Renal cortex interstitium (tissue), 11 donors: ENCODE data around the gene GLS2. TPM values are rescaled to one million over a fixed set of nuclear protein-coding genes. Genes with fewer than 3 reads are reported as not detected.
"Not testable (repeated sequence)": the region's sequence is repeated elsewhere in the genome, so short reads cannot be mapped to it uniquely, and the experiment has no call there.

Source experiments
- DNase-seq, 11 donors: peaks; one replicate each; pipeline ENCODE4 v3.0.0-alpha.2; 2013; ENCODE audit warnings: low read depth in 9 of 11, low spot score in 4 of 11; ENCODE audit errors: extremely low read depth in 1 of 11
- polyA plus RNA-seq, 3 donors: library from polyadenylated mRNA; unstranded; fragments of 120-200 nt; gene quantifications; one replicate each; pipeline ENCODE4 v1.2.1, GENCODE V29; 2013; ENCODE audit not compliant: insufficient read length in 3 of 3

The GLS2 gene
- polyA plus RNA-seq, 3 donors: 1.2 to 3.0 (median 1.6) TPM

GRCh38 chr12:56454557-56454956, 33.4 kb downstream of the GLS2 start, which contains the start of gene MIP:
Gene MIP, minus strand, starts transcription at chr12:56454657. Its CDS starts 44 bp downstream, at chr12:56454613.
- no peak for DNase-seq

GRCh38 chr12:56451147-56451546, 36.8 kb downstream of the GLS2 start:
- DNase-seq: no peak

DNA sequence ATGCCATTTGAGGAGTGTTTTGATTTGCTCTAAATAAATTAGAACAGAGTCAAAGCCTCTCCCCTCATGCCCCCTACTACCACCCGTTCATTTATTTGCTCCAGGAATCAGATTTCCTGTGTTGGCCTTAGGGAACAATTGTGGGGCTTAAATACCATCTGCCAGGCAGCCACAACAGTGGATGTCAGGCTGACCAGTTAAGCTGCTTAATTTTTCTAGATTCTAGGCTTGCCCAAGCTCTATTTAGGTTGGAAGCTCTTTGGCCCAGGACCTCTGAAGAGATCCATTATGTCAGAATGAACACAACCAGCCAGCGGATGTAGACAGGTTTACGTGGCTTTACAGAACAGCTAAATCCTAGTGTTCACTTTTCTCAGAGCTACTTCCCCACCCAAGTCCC, 37.7 kb downstream of the GLS2 start:
- no peak for DNase-seq

- no peak for DNase-seq
Measured at GRCh38 chr12:56449622-56449984, 38.4 kb downstream of the GLS2 start.

GRCh38 chr12:56448860-56449621, 38.9 kb downstream of the GLS2 start, which contains the start of gene TIMELESS:
Gene TIMELESS, minus strand, starts transcription at chr12:56449426. Its CDS starts 15,256 bp downstream, at chr12:56434170.
- peak; percentile 80 to 90 (median 87) for DNase-seq

- DNase-seq: not testable (repeated sequence)
Measured at GRCh38 chr12:56443208-56443607, 44.8 kb downstream of the GLS2 start.

DNA sequence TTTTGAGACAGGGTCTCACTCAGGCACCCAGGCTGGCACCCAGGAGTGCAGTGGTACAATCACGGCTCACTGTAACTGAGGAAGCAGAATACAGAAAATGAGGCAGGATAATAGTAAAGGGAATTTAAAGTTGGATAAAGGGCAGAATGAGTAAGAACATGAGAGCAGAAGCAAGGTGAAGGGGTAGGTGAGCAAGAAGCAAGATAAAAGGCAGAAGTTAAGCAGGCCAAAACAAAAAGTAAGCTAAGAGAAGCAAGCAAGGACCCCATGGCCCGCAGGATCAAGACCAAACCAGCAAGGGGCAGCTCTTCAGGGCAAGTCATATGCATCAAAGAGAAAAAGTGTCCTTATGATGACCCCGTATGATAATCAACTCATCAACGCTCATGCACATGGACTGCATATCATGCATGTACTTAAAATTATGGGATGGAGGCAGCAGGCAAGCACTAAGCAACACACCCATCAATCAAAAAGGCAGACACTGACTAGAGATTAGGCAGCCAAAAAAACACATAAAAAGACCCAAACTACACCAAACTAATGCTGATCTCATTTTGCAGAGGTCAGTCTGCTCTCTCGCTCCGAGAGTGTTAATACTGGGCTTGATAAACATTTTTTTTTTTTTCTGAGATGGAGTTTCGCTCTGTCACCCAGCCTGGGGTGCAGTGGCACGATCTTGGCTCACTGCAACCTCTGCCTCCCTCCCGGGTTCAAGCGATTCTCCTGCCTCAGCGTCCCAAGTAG, 50.4 kb downstream of the GLS2 start:
- no peak for DNase-seq

DNA sequence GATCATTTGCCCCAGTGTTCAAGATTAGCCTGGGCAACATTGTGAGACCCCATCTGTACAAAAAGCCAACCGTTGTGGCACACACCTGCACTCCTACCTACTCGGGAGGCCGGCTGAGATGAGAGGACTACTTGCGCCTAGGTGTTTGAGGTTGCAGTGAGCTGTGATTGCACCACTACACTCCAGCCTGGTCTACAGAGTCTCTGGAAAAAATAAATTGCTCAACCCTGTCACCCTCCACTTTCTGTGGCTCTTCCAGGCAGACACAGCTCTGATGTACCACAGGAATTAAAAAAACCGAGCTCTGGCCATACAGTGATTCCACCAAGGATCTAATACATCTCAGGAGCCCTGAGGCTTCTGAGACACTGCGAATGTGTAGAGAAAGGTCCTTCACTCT, 53.1 kb downstream of the GLS2 start:
- DNase-seq: no peak

GRCh38 chr12:56431850-56432249, 56.1 kb downstream of the GLS2 start:
- no peak for DNase-seq

DNA sequence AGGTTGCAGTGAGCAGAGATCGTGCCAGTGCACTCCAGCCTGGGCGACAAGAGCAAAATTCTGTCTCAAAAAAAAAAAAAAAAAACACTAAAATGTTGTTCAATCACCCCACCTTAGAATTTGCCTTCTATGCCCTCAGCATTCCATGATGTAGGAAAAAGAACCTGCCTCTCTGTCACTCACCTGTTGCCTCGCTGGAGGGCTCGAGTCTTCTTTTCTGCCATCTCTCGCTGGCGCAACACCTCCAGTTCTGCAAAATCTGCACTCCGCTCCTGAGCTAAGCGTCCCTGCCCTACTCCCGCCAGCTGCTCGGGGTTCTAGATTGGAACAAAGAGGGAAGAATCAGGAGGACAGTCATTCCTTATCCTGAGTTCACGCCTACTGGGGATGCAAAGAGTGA, 56.7 kb downstream of the GLS2 start:
- DNase-seq: no peak

DNA sequence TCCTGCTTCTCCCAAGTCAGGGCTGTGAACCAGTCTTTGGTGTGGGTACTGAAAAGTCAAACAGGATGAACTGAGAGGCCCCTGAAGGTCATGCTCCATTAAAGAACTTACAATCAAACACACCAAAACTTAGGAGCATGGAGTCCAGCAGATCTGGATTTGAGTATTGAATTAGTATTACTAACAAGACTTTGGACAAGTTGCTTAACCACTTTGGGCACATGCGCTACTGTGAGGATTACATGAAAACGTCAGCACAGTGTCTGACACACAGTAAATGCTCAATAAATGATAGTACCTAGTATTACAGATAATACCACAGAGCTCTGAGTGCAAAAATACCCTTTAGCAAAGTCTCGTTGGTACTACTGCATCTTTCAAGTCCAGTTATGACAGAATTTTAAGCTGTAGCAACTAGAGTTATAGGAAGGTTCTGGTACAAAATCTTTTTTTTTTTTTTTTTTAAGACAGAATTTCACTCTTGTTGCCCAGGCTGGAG, 62.0 kb downstream of the GLS2 start:
- no peak for DNase-seq

GRCh38 chr12:56425193-56425592, 62.8 kb downstream of the GLS2 start:
- DNase-seq: no peak

Other genes with a start within 250 kb of the GLS2 start
- 10 to 100 TPM; 29.8 to 38.7 (median 34.0) TPM for gene ANKRD52, start 229.8 kb downstream of the GLS2 start, polyA plus RNA-seq
- gene COQ10A, start 221.2 kb downstream of the GLS2 start, polyA plus RNA-seq: 10 to 100 TPM; 14.4 to 22.1 (median 19.0) TPM
- gene CS, start 187.8 kb downstream of the GLS2 start, polyA plus RNA-seq: 100 to 1,000 TPM; 192 to 212 (median 204) TPM
- gene CNPY2, start 172.2 kb downstream of the GLS2 start, polyA plus RNA-seq: 100 to 1,000 TPM; 140 to 161 (median 159) TPM
- 100 to 1,000 TPM in 1 of 3 donors, 10 to 100 TPM in 2; 82.0 to 113 (median 93.7) TPM for gene PAN2, start 154.2 kb downstream of the GLS2 start, polyA plus RNA-seq
- gene IL23A, start 149.3 kb downstream of the GLS2 start, polyA plus RNA-seq: 1 to 10 TPM in 1 of 3 donors, under 1 TPM in 2; 0.67 to 1.2 (median 0.78) TPM
- gene STAT2, start 128.1 kb downstream of the GLS2 start, polyA plus RNA-seq: 100 to 1,000 TPM in 1 of 3 donors, 10 to 100 TPM in 2; 84.6 to 152 (median 96.8) TPM
- gene APOF, start 125.3 kb downstream of the GLS2 start, polyA plus RNA-seq: under 1 TPM in 2 of 3 donors, not detected in 1; 0.13 to 0.20 TPM
- gene TIMELESS, start 38.7 kb downstream of the GLS2 start, polyA plus RNA-seq: 10 to 100 TPM; 37.8 to 46.6 (median 42.4) TPM
- gene MIP, start 33.5 kb downstream of the GLS2 start, polyA plus RNA-seq: under 1 TPM; 0.26 to 0.40 (median 0.38) TPM
- 1 to 10 TPM; 4.1 to 6.6 (median 4.9) TPM for gene SPRYD4, start 19.6 kb downstream of the GLS2 start, polyA plus RNA-seq
- 10 to 100 TPM; 35.8 to 40.9 (median 40.7) TPM for gene RBMS2, start 33.7 kb upstream of the GLS2 start, polyA plus RNA-seq
- gene BAZ2A, start 142.2 kb upstream of the GLS2 start, polyA plus RNA-seq: 100 to 1,000 TPM in 1 of 3 donors, 10 to 100 TPM in 2; 79.3 to 104 (median 88.5) TPM
- gene ATP5F1B, start 157.8 kb upstream of the GLS2 start, polyA plus RNA-seq: 1,000 to 10,000 TPM in 1 of 3 donors, 100 to 1,000 TPM in 2; 856 to 1,271 (median 990) TPM
- gene PTGES3, start 200.1 kb upstream of the GLS2 start, polyA plus RNA-seq: 100 to 1,000 TPM; 299 to 370 (median 328) TPM
- gene NACA, start 237.1 kb upstream of the GLS2 start, polyA plus RNA-seq: 1,000 to 10,000 TPM; 1,963 to 2,373 (median 2,287) TPM